Measurements from ENCODE around the gene ARHGAP24.

Gene ARHGAP24

DNA sequence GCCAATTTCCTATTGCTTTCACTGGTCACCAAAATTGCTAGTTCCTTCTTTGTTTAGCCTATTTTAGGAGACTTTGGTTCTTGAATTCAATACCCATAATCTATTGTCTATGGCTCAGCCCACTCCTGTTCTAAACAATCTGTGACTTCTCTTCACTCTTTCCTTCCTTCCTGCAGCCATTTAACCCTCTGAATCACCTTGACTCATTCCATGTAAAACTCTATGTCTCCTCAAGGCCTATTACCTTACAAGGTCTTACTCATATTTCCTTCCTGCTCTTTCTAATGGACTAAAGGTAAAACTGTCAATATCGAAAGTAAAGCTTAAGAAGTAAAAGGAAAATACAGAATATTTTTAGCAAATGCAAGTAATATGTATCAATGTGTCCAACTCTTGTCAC lies 301.6 kb downstream of the ARHGAP24 start:
- no peak for DNase-seq (ENCODE audit: low read depth, low spot score)

DNA sequence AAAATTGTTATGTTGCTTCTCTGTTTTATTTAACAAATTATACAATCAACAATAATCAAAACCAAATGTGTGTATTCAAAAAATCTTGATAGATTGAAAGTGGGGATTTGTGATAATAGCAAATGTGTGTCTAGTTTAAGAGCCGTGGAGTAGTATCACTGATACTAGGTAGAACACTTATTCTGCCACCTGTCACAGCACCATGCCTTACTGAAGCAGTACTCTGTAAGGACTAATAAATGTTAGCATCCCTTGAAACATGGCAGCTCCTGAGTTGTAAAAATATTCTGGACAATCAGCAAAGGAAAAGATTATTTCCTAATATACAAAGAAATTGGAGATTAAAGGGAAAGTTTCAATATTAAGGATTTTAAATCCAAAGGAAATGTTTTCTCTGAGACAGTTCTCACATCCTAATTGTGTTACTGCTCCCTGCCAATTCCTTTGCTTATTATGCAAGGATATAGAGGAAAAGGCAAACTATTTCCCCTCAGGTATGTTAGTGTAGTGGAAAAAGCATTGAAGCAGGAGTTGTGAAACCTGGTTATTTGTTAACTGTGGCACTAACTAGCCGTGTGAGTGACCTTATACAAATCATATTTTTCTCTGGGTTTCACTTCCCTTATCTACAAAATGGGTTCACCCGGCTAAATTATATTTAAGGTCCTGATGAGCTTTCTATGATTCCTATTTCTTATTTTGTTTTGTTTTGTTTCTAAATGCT lies 303.1 kb downstream of the ARHGAP24 start:
- DNase-seq (ENCODE audit: low read depth, low spot score), result no peak

DNA sequence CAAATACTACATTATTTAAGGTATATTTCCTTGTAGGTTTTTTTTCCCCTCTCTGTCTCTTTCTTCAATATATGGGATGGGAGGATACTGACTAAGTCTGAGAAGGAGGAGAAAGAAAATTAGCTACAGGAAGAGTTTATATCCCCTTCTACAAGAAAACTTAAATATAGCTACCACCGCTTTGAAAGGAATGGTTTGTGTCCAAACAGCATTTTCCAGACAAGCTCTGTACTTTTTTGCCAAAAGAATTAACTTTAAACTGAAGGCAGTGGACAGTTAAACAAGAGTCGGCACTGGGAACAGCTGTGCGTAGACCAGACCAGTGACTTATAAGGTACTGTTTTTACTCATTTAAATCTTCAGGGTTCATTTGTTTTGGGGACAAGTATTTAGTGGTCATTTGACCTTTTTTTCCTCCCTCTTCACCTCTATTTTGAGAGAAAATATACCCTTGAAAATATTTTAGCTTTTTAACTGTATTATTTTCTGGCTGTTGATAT lies 303.7 kb downstream of the ARHGAP24 start:
- no peak for DNase-seq (ENCODE audit: low read depth, low spot score)

DNA sequence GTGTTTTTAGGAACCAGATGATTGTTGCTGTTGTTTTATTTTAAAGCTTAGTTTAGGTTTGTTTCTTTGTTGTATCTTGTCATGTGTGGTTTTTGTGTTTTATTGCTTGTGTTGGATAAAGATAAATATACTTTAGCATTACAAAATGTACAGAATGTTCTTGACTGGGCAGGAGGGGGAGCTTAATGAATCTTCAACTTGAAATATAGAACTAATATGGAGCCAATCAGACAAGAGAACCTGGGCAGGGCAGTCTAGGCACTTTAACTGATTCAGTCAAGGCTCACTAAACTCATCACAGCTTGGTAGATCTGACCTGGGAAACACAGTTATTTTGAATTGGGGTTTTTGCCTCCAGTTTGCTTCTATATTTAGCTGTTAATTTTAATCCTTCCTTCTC lies 304.2 kb downstream of the ARHGAP24 start:
- no peak for DNase-seq (ENCODE audit: low read depth, low spot score)

DNA sequence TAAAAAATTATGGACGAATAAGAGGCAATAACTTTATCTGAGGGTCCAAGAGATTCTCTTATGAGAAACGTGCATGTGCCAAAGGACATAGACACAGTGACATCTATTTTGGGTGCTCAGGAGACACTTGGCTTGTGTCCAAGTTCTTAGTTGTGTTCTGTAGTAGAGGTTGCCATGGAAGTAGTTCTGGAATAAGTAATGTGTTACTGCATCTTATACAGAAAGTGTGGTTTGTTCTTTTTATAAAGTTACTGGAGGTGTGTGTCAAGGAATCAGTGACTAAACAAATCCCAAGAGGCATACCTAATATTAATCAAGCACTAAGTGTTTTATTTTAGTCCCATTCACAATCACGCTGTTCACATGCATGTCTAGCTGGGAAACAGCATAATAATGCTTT lies 305.7 kb downstream of the ARHGAP24 start:
- DNase-seq (ENCODE audit: low read depth, low spot score), result no peak

DNA sequence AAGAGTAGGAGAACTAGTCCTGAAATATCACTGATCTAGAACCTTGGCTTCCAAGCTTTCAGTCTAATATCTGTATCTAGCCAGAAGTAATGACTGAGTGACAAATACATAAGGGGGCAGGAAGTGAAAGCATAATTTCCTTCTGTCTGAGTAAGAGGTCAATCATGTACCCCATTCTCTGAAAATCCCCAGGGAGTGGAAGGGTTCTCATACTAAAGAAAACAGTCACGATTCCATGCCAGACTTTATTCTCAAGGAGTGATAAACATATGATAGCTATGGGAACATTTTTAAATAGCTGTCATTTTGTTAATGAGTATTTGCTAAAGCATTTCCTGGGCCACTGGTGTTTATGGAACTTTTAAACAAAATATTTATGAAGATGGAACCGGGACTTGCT lies 308.5 kb downstream of the ARHGAP24 start:
- DNase-seq (ENCODE audit: low read depth, low spot score), result no peak

DNA sequence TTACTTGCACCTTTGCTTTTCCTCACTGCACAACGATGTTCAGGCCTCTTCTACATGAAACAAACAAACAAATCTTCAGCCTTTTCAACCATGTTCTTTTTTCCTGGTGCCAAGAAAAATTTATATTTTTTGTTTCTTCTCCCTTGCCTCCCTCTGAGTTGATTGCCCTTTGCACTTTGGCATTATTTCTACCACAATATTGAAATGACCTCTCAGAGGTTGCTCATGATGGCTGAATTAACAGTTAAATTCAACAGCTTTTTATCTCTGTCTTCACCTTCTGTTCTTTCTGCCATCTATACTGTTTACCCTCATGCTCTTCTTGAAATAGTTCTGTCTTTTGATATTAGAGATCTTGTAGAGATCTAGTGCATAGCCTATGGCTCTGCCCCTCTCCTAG lies 308.9 kb downstream of the ARHGAP24 start:
- no peak for DNase-seq (ENCODE audit: low read depth, low spot score)

DNA sequence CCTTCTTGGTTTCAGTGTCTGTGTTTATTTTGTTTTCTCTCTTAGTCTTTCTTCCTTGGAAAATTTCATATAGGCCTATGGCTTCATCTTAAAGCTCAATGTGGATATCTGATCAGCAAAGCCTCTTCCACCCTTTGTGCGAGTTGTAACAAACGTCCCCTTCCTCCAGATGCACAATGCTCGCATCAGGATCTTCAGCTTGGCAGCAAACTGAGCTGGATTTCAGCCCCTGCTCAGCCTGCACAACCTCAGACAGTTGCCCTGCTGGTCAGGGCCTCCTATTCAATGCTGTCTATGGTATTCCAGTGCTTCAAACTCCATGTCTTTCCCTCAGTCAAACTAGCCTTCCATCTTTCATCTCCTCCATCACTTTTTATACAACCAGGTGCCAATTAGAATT lies 309.4 kb downstream of the ARHGAP24 start:
- DNase-seq (ENCODE audit: low read depth, low spot score), result no peak

DNA sequence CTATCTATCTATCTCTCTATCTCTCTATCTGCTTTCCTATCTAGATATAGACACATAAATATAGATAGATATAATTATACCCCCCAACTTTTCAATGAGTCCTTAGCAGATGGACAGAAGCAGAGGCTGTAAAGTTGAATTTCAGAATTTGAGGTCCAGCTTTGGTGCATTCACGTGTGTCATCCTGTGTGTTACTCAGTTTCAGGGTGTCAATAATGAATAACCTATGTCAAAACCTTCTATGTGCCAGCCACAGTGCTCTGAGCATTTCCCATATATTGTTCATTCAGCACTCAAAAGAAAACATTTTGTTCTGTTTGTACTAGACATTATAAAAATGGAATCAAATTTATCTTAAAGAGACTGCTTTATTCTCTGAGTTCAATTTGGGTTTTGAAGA lies 310.0 kb downstream of the ARHGAP24 start:
- no peak for DNase-seq (ENCODE audit: low read depth, low spot score)

DNA sequence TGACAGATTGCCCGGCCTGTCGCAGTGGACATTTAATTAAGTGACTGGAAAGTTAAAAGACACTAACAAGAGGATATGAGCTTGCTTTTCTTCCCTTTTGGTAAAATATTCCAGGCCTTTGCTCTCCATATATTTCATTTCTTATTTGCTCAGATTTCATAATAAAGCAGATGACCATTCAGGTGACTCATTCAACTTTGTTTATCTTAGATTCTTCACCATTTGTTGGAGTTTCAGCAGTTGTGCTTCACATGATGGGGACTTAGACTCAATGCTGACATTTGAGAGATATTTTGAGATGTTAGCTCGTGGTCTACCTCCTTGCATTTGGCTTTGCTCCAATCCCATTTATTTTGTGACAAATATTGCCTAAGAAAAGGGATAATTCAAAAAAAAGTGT lies 312.2 kb downstream of the ARHGAP24 start:
- DNase-seq (ENCODE audit: low read depth, low spot score), result no peak

DNA sequence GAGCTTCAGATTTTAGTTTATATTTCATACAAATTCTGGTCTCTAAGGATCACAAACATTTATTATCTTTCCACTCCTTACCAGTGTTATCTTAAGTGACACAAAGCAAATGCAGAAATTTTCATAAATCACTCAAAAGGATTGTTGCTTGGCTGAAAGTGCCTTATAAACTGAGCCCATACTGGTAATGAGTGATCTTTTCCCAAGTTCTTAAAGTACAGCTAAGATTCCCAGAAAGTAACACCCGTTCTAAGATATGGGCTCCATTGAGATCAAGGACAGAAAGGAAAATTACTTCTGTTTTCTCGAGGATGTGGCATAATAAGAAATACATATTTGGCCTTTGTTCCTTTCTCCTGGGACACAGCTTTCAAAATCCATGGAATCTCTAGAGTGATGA lies 313.7 kb downstream of the ARHGAP24 start:
- DNase-seq (ENCODE audit: low read depth, low spot score), result no peak

DNA sequence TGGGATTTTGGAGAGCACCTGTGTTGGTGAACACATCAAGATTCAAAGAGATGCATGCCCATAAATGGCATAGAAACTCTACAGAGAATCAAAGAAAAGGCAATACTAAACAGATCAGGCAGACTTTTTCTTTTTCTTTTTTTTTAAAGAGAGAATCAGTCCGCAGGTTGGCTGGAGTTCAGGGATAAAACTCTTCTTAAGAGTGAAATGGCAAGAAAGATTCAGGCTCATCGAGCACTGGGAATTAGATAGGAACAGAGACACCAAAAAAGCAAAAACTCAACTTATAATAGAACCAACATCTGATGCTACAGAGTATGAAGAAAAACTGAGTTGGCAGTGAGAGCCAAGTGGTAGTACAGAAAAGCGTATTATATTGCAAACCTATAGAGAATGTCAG lies 314.3 kb downstream of the ARHGAP24 start:
- no peak for DNase-seq (ENCODE audit: low read depth, low spot score)

DNA sequence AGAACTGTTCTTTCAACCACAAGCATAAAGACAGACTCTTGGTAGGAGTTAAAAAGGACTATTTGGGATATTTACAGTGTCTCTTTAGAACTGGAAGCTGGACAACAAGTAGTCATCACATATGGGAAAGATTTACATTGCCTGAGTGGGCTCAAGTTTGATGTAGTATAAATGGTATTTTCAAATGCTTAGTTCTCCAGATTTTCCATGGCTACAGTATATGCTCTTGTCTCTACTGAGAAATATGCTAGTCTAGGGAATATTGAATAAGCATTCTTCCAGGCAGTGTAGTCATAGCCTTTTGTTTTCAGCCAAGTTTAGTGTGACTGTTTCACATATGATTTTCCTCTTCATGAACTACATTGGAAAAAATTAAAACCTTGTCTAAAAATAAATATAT lies 315.6 kb downstream of the ARHGAP24 start:
- DNase-seq (ENCODE audit: low read depth, low spot score), result no peak

DNA sequence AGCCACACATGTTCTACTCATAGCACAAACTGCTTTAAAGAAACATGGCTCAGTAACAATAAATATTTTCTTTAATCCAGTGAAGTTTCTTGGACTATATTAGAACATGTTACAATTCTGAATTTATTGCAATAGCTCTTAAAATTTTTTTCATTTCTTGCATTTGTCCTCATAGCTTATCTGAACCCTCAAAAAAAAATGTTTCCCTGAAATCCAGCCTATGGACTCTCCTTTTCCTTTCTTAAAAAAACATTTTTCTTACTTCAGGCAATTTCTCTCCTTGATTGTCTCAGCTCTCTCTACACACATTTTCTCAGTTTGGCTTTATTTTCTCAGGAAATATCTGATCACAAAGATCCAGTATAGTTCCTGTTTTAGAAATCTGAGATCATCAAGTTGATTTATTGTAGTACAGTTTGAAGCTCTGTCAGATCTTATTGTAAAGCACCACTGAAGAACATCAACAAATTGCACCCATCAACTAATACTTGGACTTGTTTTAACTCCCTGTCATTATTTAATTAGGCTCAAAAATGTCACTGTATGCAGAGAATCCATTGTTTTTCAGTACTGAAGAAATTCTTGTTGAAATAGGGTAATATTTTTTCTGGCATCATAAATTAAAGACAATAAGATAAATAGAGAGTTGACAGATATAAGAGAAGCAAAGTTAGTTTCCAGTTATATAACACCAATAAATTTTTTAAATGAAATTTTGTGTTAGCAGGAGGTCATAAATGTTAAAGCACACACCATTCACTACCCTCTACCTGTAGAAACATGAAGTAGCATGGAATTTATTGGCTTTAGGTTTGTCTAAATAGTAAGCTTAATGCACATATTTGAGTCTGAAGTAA lies 317.7 kb downstream of the ARHGAP24 start:
- DNase-seq (ENCODE audit: low read depth, low spot score), result no peak

DNA sequence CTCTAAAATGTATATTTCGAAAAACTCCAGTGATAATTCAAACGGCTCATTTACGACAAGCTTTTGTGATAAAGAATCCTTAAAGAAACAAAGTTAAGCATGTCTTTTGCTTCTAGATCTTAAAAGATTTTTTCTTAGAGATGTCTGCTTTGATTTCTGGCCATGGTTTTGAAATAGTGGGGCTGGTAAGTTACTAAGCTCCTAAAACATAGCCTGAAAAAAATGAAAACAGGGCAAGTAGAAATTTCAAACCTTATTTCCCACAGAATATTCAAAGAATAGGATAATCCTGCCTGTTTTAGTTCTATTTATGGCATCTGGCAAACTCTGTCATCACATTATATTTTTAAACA lies 318.3 kb downstream of the ARHGAP24 start:
- no peak for DNase-seq (ENCODE audit: low read depth, low spot score)

DNA sequence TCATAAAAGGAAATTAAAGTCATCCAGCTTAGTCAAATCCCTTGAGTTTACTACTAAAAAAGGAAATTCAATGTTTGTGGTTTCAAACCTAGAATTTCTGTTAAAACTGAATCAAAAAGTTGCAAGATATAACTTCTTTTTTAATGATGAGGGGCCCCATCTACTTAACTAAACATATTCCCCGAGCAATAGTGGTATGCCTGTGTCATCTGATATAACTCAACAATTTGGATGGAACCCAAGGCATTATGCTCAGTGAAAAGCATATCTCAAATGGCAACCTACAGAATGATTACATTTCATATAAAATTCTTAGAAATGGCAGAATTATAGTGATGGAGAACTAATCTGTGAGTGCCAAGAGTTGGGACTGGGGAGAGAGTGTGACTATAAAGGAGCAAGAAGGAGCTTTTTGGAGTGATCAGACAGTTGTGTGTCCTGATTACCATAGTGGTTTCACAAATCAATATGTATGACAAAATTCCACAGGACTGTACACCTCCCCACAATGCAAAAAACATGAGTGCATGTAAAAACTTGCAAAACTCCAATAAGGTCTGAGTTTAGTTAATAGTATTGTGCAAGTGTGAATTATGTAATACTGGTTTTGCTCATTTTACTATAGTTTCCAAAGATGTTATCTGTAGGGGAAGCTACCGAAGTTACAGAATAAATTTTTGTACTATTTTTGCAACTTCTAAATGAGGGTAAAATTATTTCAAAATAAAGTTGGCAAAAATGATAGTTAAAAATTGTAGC lies 323.2 kb downstream of the ARHGAP24 start:
- DNase-seq (ENCODE audit: low read depth, low spot score), result no peak

DNA sequence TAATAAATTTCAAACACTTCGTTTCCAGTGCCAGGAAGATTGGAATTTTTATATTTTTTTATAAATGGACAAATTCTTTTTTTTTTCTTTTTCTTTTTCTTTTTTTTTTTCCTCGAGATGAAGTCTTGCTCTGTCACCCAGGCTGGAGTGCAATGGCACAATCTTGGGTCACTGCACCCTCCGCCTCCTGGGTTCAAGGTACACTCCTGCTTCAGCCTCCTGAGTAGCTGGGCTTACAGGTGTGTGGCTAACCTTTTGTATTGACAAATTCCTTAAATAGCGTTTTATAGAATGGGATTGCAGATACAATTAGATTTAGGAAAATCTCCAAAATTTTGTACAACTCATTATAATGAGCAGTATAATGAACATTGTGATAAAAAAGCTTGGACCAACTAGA lies 328.9 kb downstream of the ARHGAP24 start:
- DNase-seq (ENCODE audit: low read depth, low spot score), result no peak

DNA sequence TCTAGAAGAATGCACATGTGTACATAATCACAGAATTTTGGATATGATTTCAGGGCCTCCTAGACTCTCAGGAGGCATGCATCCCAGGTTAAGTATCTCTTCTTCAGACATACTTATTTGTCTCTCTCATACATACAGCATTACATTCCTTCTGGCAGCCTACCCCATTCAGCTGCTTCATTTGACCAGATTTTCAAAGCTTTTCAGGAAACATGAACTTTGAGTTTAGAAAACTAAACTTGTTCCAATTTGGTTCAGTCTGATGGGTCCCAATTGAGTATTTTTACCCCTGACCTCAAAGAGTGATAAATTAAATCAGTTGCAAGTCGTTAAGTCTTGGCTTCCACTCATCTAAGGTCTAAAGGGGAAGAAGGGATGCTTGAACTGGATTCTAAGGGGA lies 330.9 kb downstream of the ARHGAP24 start:
- no peak for DNase-seq (ENCODE audit: low read depth, low spot score)

DNA sequence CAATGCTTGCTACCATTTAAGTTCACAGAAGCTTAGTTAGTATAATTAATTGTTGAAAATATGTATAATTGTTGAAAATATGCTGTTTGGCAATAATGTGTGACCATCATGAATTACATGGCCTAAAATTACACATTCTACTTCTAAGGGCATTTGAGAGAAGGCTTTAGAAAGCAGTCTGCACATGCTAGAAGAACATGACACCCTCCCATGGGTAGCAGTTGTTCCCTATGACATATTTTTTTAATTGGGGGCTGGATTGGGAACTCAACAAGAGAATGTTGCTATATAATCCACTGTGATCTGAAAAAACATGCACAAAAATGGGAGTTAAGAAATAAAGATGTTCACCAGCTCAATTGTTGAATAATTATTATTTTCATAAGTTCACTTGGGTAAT lies 331.4 kb downstream of the ARHGAP24 start:
- no peak for DNase-seq (ENCODE audit: low read depth, low spot score)

DNA sequence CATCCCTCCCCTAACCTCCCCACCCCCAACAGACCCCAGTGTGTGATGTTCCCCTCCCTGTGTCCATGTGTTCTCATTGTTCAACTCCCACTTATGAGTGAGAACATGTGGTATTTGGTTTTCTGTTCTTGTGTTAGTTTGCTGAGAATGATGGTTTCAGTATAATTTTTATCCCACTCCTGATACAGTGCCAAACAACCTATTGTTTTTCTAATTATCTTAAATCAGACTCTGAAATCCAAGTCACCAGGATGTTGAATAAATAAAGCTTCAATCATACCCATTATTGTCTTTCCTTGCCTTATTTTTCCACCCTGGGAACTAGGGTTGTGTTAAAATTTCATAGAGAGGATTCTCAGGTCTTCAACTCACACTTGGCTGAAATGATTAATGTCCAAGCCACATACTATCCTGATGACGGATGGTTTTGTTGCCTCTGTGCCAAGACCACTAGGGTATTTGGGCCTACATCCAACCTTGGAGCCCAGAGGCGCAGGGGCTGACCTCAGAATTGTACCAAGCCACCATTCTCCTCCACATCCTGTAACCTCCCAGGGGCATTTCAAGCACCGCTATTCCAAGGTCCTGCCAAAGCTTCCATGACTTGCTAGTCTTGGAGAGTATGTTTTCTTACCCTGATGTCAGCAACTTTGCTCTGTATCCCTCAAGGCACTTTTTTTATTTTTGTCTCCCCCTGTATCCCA lies 332.4 kb downstream of the ARHGAP24 start:
- DNase-seq (ENCODE audit: low read depth, low spot score), result no peak

DNA sequence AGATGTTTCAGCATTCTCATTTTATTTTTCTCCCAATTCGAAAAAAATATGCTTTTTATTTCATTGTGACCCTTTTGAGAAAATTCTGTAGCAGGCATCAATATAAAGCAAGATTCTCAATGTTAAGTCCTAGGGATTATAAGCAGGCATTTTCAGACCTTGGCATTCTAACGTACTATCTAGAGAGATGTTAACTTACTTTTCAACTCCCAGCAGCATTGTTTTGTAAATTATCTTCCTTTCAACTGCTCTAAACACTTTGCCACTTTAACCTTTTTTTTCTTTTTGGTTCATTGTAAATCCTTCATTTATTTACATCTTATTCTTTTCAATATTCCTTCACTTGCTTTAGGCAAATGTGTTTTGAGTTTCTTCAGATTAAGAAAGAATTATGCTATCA lies 333.2 kb downstream of the ARHGAP24 start:
- DNase-seq (ENCODE audit: low read depth, low spot score), result no peak

DNA sequence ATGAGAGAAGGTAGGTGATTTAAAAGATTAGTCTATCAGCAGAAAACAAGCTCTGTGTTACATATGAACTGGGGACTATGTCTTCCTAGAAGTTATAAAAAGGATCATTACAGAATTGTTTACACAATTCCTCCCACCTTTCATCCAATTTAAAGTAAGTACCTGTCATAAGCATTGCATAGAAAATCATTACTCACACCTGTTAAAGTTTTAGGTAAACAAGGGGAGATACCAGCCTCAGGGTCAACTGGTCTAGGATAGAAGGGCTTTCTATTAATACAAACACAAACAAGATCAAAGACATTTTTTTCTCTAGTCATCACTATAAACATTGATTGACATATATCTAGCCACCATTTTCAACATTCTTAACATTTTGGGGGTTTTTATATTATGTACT lies 333.9 kb downstream of the ARHGAP24 start:
- no peak for DNase-seq (ENCODE audit: low read depth, low spot score)

Measured in activated CD4-positive, CD25-positive, alpha-beta regulatory T cell treated with anti-CD3 and anti-CD28 coated beads, Interleukin-2, amount 50 U/mL, for 16 hours (primary cell).